Measurements from ENCODE around the gene ZBTB42.

The ZBTB42 gene

GRCh38 chr14:104775073-104775489, 25.8 kb upstream of the ZBTB42 start:
- Histone ChIP-seq H3K79me2 (no peaks in the 10 kb centered on the region), H3K9ac (no peak overlapping the region), H3K4me2 (ENCODE audit: low read length) (no peak overlapping the region), H2AFZ (no peak overlapping the region), H3K27me3 (ENCODE audit: control insufficient read depth, insufficient read depth, low read length) (no peaks in the 10 kb centered on the region), H3K36me3 (ENCODE audit: control insufficient read depth, insufficient read depth, low read length) (no peaks in the 10 kb centered on the region), H3K27ac (no peak overlapping the region), H3K4me3 (ENCODE audit: low read depth, low read length) (no peak overlapping the region), H3K4me1 (no peaks in the 10 kb centered on the region), H3K9me3 (ENCODE audit: control insufficient read depth, low read length) (no peaks in the 10 kb centered on the region)
- no peak for TF ChIP-seq CTCF (IDR thresholded peaks at IDR 0.05)

- H3K27ac ChIP-seq, result no peak overlapping the region
- H3K27me3 ChIP-seq (ENCODE audit: control insufficient read depth, insufficient read depth, low read length), result no peaks in the 10 kb centered on the region
- H3K9me3 ChIP-seq (ENCODE audit: control insufficient read depth, low read length), result no peaks in the 10 kb centered on the region
- H3K4me1 ChIP-seq, result no peaks in the 10 kb centered on the region
- H3K79me2 ChIP-seq, result no peaks in the 10 kb centered on the region
- TF ChIP-seq CTCF (IDR thresholded peaks at IDR 0.05), result no peak
- H3K36me3 ChIP-seq (ENCODE audit: control insufficient read depth, insufficient read depth, low read length), result no peaks in the 10 kb centered on the region
- no peak overlapping the region for H3K4me2 ChIP-seq (ENCODE audit: low read length)
- H3K4me3 ChIP-seq (ENCODE audit: low read depth, low read length), result no peak overlapping the region
- no peak overlapping the region for H2AFZ ChIP-seq
- no peak overlapping the region for H3K9ac ChIP-seq
Observed at GRCh38 chr14:104776481-104776880, 24.4 kb upstream of the ZBTB42 start.

GRCh38 chr14:104776961-104777807, 23.7 kb upstream of the ZBTB42 start:
- Histone ChIP-seq H3K9ac (no peak overlapping the region), H3K4me3 (ENCODE audit: low read depth, low read length) (no peak overlapping the region), H3K36me3 (ENCODE audit: control insufficient read depth, insufficient read depth, low read length) (no peaks in the 10 kb centered on the region), H2AFZ (no peak overlapping the region), H3K27me3 (ENCODE audit: control insufficient read depth, insufficient read depth, low read length) (no peaks in the 10 kb centered on the region), H3K4me1 (no peaks in the 10 kb centered on the region), H3K27ac (no peak overlapping the region), H3K79me2 (no peaks in the 10 kb centered on the region), H3K9me3 (ENCODE audit: control insufficient read depth, low read length) (no peaks in the 10 kb centered on the region), H3K4me2 (ENCODE audit: low read length) (no peak overlapping the region)
- no peak for TF ChIP-seq CTCF (IDR thresholded peaks at IDR 0.05)

GRCh38 chr14:104777808-104778249, 23.1 kb upstream of the ZBTB42 start:
- no peak for TF ChIP-seq CTCF (IDR thresholded peaks at IDR 0.05)

More at GRCh38 chr14:104777808-104778249, 23.1 kb upstream of the ZBTB42 start:
- Histone ChIP-seq H3K36me3 (ENCODE audit: control insufficient read depth, insufficient read depth, low read length) (no peaks in the 10 kb centered on the region), H3K9ac (no peak overlapping the region), H3K79me2 (no peaks in the 10 kb centered on the region), H3K4me2 (ENCODE audit: low read length) (no peak overlapping the region), H3K4me3 (ENCODE audit: low read depth, low read length) (no peak overlapping the region), H3K27me3 (ENCODE audit: control insufficient read depth, insufficient read depth, low read length) (no peaks in the 10 kb centered on the region), H2AFZ (no peak overlapping the region), H3K27ac (no peak overlapping the region), H3K9me3 (ENCODE audit: control insufficient read depth, low read length) (no peaks in the 10 kb centered on the region), H3K4me1 (no peaks in the 10 kb centered on the region)

All from parathyroid adenoma (tissue), 2 donors.